DOHH2 (cell line): Measurements from ENCODE around the gene GOLGA6C.
"Not testable (repeated sequence)": the region's sequence is repeated elsewhere in the genome, so short reads cannot be mapped to it uniquely, and the experiment has no call there.

Source experiments
- H3F3A ChIP-seq: fragments of 200-600 bp; sonication (generic), shearing (Covaris generic); 2 replicates; pipeline ENCODE4 v1.6.0; 2016; ENCODE audit warnings: antibody characterized with exemption, mild to moderate bottlenecking; ENCODE audit not compliant: control insufficient read depth, insufficient read depth
- H3K27ac ChIP-seq: fragments of 200-600 bp; sonication (generic); 2 replicates; pipeline ENCODE4 v1.5.1; 2014; ENCODE audit warnings: low read depth, mild to moderate bottlenecking, low read length, moderate library complexity
- H3K27me3 ChIP-seq: fragments of 200-600 bp; sonication (generic); 2 replicates; pipeline ENCODE4 v1.6.1; 2014; ENCODE audit warnings: mild to moderate bottlenecking, low read length, mixed read lengths; ENCODE audit not compliant: control insufficient read depth
- H3K36me3 ChIP-seq: fragments of 200-600 bp; sonication (generic); 2 replicates; pipeline ENCODE4 v1.6.1; 2014; ENCODE audit warnings: mild to moderate bottlenecking, low read length, moderate library complexity, mixed read lengths; ENCODE audit not compliant: control insufficient read depth
- H3K4me1 ChIP-seq: fragments of 200-600 bp; sonication (generic); 2 replicates; pipeline ENCODE4 v1.6.1; 2014; ENCODE audit warnings: mild to moderate bottlenecking, low read length, mixed read lengths; ENCODE audit not compliant: control insufficient read depth
- H3K4me2 ChIP-seq: fragments of 200-600 bp; sonication (generic); 2 replicates; pipeline ENCODE4 v1.6.0; 2014; ENCODE audit warnings: mild to moderate bottlenecking, low read length, moderate library complexity
- H3K4me3 ChIP-seq: fragments of 200-600 bp; sonication (generic); 2 replicates; pipeline ENCODE4 v1.5.1; 2014; ENCODE audit warnings: mild to moderate bottlenecking, low read length, mixed read lengths
- H3K79me2 ChIP-seq: fragments of 200-600 bp; sonication (generic); 2 replicates; pipeline ENCODE4 v1.6.1; 2014; ENCODE audit warnings: mild to moderate bottlenecking, low read length, mixed read lengths; ENCODE audit not compliant: control insufficient read depth
- H3K9me2 ChIP-seq: fragments of 200-600 bp; sonication (generic); replicated peaks from 2 replicates; pipeline ENCODE4 v1.6.1; 2014; ENCODE audit warnings: mild to moderate bottlenecking, low read length, mixed read lengths; ENCODE audit not compliant: control insufficient read depth
- H3K9me3 ChIP-seq: fragments of 200-600 bp; sonication (generic); 2 replicates; pipeline ENCODE4 v1.6.1; 2014; ENCODE audit warnings: antibody characterized with exemption, low read length, mixed read lengths; ENCODE audit not compliant: control insufficient read depth, insufficient read depth
- H4K20me1 ChIP-seq: fragments of 200-600 bp; sonication (generic); 2 replicates; pipeline ENCODE4 v1.6.0; 2014; ENCODE audit warnings: low read depth, mild to moderate bottlenecking, antibody characterized with exemption, low read length, moderate library complexity; ENCODE audit not compliant: control insufficient read depth, insufficient read depth
- EZH2phosphoT487 ChIP-seq: fragments of 200-600 bp; sonication (generic); IDR thresholded peaks from 2 replicates; pipeline ENCODE4 v1.6.1; 2017; ENCODE audit warnings: borderline replicate concordance, mild to moderate bottlenecking, antibody characterized with exemption, low read length, moderate library complexity, mixed read lengths
- TF ChIP-seq, protein P1 (sequence below): fragments of 200-600 bp; sonication (generic); IDR thresholded peaks from one replicate; pipeline ENCODE4 v1.5.1; 2014; ENCODE audit warnings: antibody characterized with exemption, mild to moderate bottlenecking, low read depth, low read length; ENCODE audit not compliant: poor library complexity, severe bottlenecking

GOLGA6C gene

GRCh38 chr15:75313116-75313845 is 55.1 kb downstream of the GOLGA6C start:
- Histone ChIP-seq H3K27ac (no peak overlapping the region), H3K9me3 (no peaks in the 10 kb centered on the region)

GRCh38 chr15:75314552-75315290 is 56.6 kb downstream of the GOLGA6C start:
- no peak overlapping the region for H3K4me2 ChIP-seq
- H3K79me2 ChIP-seq, result no peaks in the 10 kb centered on the region
- no peak overlapping the region for H3K27ac ChIP-seq
- H3K9me2 ChIP-seq, result no peaks in the 10 kb centered on the region
- no peak overlapping the region for H3K4me3 ChIP-seq
- no peaks in the 10 kb centered on the region for H3K9me3 ChIP-seq
- H3F3A ChIP-seq, result no peaks in the 10 kb centered on the region
- H3K27me3 ChIP-seq, result peaks cover under 1% of the 10 kb centered on the region; the same call in 1 of the 2 replicates
- H4K20me1 ChIP-seq, result no peaks in the 10 kb centered on the region
- TF ChIP-seq, protein P1, sequence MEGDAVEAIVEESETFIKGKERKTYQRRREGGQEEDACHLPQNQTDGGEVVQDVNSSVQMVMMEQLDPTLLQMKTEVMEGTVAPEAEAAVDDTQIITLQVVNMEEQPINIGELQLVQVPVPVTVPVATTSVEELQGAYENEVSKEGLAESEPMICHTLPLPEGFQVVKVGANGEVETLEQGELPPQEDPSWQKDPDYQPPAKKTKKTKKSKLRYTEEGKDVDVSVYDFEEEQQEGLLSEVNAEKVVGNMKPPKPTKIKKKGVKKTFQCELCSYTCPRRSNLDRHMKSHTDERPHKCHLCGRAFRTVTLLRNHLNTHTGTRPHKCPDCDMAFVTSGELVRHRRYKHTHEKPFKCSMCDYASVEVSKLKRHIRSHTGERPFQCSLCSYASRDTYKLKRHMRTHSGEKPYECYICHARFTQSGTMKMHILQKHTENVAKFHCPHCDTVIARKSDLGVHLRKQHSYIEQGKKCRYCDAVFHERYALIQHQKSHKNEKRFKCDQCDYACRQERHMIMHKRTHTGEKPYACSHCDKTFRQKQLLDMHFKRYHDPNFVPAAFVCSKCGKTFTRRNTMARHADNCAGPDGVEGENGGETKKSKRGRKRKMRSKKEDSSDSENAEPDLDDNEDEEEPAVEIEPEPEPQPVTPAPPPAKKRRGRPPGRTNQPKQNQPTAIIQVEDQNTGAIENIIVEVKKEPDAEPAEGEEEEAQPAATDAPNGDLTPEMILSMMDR, result no peak
- no peak for TF ChIP-seq EZH2phosphoT487
- no peaks in the 10 kb centered on the region for H3K36me3 ChIP-seq
- no peaks in the 10 kb centered on the region for H3K4me1 ChIP-seq

More at GRCh38 chr15:75313116-75313845, 55.1 kb downstream of the GOLGA6C start:
- no peaks in the 10 kb centered on the region for H3K79me2 ChIP-seq
- H3K9me2 ChIP-seq, result no peaks in the 10 kb centered on the region
- no peaks in the 10 kb centered on the region for H3K4me1 ChIP-seq
- H3F3A ChIP-seq, result no peaks in the 10 kb centered on the region
- no peak overlapping the region for H3K4me3 ChIP-seq
- no peak overlapping the region for H3K4me2 ChIP-seq
- no peaks in the 10 kb centered on the region for H4K20me1 ChIP-seq
- no peaks in the 10 kb centered on the region for H3K36me3 ChIP-seq
- TF ChIP-seq, protein P1, result no peak
- TF ChIP-seq EZH2phosphoT487, result no peak
- peaks cover 13% of the 10 kb centered on the region for H3K27me3 ChIP-seq

DNA sequence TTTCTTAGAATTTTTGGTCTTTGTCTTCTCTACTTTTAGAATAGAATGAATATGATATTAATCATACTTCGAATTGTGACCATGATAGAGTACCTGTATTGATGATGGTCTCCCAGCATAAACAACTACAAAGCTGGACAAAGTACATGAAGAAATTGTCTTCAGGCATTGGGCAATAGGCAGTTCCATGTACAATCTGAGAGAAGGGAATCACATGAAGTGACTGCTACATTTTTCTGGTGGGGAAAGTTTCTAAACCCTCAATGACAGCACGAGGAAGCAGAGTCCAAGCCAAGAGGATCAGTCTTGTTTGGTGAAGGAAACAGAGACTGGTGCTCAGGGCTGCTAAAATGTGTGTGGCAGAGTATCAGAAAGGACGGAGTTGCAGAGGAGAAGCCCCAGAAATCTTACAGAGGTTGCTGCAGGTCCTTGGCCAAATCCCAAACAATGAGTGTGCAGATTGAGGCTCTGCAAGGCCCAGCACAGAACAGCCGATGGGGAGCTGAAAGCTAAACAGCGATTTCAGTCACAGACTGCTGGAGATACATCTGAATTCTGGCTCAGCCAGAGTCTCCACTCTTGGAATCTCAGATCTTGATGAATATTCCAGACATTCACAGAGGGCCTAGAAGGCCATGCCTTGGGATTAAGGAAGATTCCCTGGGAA is 61.2 kb downstream of the GOLGA6C start:
- not testable (repeated sequence) for H3K9me3 ChIP-seq, H3K27ac ChIP-seq, H3K79me2 ChIP-seq, H3K4me3 ChIP-seq, H3K4me2 ChIP-seq, H3F3A ChIP-seq, H3K36me3 ChIP-seq, H3K27me3 ChIP-seq, H4K20me1 ChIP-seq, H3K9me2 ChIP-seq, H3K4me1 ChIP-seq
